ENCODE measurements around the gene RCCD1. TPM values are rescaled to one million over a fixed set of nuclear protein-coding genes. Genes with fewer than 3 reads are reported as not detected.

Gene RCCD1
- total RNA-seq, 3 donors from 2014 or later = 5.3 to 9.8 (median 7.9) TPM

- no peaks in the 10 kb centered on the region for H3K4me1 ChIP-seq
- DNase-seq (ENCODE audit: low spot score in 2 of 2) = no peak
- H3K36me3 ChIP-seq = peaks cover 20% of the 10 kb centered on the region
- H3K27me3 ChIP-seq = no peaks in the 10 kb centered on the region
- intact Hi-C loops (cut with DNase I; ENCODE audit: low total_unique reads) = no loop called here
- no peak overlapping the region for H3K27ac ChIP-seq
- H3K9me3 ChIP-seq = no peaks in the 10 kb centered on the region
- no peak overlapping the region for H3K4me3 ChIP-seq
- TF ChIP-seq POLR2AphosphoS5 (IDR thresholded peaks at IDR 0.05) = no peak
- TF ChIP-seq POLR2A (IDR thresholded peaks at IDR 0.05) = no peak
- no peak for TF ChIP-seq CTCF (IDR thresholded peaks at IDR 0.05)
Observed at GRCh38 chr15:90911906-90912769, 42.5 kb upstream of the RCCD1 start.

- H3K9me3 ChIP-seq = no peaks in the 10 kb centered on the region
- intact Hi-C loops (cut with DNase I; ENCODE audit: low total_unique reads) = no loop called here
Observed at GRCh38 chr15:90912770-90913075, 42.0 kb upstream of the RCCD1 start.

GRCh38 chr15:90913398-90913944, 41.2 kb upstream of the RCCD1 start:
- Histone ChIP-seq H3K4me1 (no peaks in the 10 kb centered on the region), H3K4me3 (no peak overlapping the region), H3K9me3 (no peaks in the 10 kb centered on the region), H3K27me3 (no peaks in the 10 kb centered on the region), H3K36me3 (peaks cover 20% of the 10 kb centered on the region), H3K27ac (no peak overlapping the region)
- intact Hi-C loops (cut with DNase I; ENCODE audit: low total_unique reads) = no loop called here
- DNase-seq (ENCODE audit: low spot score in 2 of 2) = no peak
- TF ChIP-seq CTCF (IDR thresholded peaks at IDR 0.05) = no peak
- TF ChIP-seq POLR2A (IDR thresholded peaks at IDR 0.05) = no peak
- TF ChIP-seq POLR2AphosphoS5 (IDR thresholded peaks at IDR 0.05) = no peak

More at GRCh38 chr15:90912770-90913075, 42.0 kb upstream of the RCCD1 start:
- Histone ChIP-seq H3K27me3 (no peaks in the 10 kb centered on the region), H3K27ac (no peak overlapping the region), H3K36me3 (peaks cover 20% of the 10 kb centered on the region), H3K4me1 (no peaks in the 10 kb centered on the region), H3K4me3 (no peak overlapping the region)
- no peak for DNase-seq (ENCODE audit: low spot score in 2 of 2)
- TF ChIP-seq POLR2AphosphoS5 (IDR thresholded peaks at IDR 0.05) (no peak), CTCF (IDR thresholded peaks at IDR 0.05) (no peak)

- TF ChIP-seq CTCF (IDR thresholded peaks at IDR 0.05) (no peak), POLR2A (IDR thresholded peaks at IDR 0.05) (no peak), POLR2AphosphoS5 (IDR thresholded peaks at IDR 0.05) (no peak)
- Histone ChIP-seq H3K36me3 (peaks cover 20% of the 10 kb centered on the region), H3K4me3 (no peak overlapping the region), H3K9me3 (no peaks in the 10 kb centered on the region), H3K27ac (no peak overlapping the region), H3K4me1 (no peaks in the 10 kb centered on the region), H3K27me3 (no peaks in the 10 kb centered on the region)
- no peak for DNase-seq (ENCODE audit: low spot score in 2 of 2)
- intact Hi-C loops (cut with DNase I; ENCODE audit: low total_unique reads) = no loop called here
Observed at GRCh38 chr15:90914305-90915080, 40.2 kb upstream of the RCCD1 start.

All from breast epithelium (tissue), 4 donors.